HG02798 (cell line): ENCODE data around the gene OR52W1.

Source experiments
- ATAC-seq: cut with Tn5 transposase; IDR thresholded peaks from one replicate; pipeline ENCODE4 v1.9.1; 2021; ENCODE audit warnings: mild to moderate bottlenecking; ENCODE audit not compliant: unreplicated experiment, poor library complexity

Gene OR52W1, protein sequence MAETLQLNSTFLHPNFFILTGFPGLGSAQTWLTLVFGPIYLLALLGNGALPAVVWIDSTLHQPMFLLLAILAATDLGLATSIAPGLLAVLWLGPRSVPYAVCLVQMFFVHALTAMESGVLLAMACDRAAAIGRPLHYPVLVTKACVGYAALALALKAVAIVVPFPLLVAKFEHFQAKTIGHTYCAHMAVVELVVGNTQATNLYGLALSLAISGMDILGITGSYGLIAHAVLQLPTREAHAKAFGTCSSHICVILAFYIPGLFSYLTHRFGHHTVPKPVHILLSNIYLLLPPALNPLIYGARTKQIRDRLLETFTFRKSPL

DNA sequence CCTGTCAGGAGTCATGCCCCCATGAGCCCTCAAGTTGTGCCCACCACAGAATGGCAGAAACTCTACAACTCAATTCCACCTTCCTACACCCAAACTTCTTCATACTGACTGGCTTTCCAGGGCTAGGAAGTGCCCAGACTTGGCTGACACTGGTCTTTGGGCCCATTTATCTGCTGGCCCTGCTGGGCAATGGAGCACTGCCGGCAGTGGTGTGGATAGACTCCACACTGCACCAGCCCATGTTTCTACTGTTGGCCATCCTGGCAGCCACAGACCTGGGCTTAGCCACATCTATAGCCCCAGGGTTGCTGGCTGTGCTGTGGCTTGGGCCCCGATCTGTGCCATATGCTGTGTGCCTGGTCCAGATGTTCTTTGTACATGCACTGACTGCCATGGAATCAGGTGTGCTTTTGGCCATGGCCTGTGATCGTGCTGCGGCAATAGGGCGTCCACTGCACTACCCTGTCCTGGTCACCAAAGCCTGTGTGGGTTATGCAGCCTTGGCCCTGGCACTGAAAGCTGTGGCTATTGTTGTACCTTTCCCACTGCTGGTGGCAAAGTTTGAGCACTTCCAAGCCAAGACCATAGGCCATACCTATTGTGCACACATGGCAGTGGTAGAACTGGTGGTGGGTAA, at the start of gene OR52W1:
OR52W1 (plus strand) TSS at position 51 of the 637 bp plus-strand sequence; CDS start at position 51, 0 bp downstream.
- ATAC-seq: no peak

DNA sequence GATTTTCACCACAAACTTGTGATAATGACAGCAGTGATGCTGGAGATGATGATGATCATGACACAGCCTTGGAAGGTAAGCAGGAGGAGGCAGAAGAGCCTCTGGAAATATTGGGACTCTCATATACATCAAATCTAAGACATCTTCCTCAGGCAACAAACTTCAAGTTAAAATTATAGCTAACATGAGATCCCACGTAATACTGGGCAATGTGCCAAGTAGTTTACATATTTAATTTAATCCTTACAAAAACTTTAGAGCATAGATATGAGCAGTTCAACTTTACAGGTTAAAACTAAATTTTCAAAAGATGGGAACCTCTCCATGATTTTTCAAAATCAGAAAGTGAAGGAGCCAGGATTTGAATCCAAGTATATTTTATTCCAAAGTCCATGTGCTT, 47.9 kb upstream of the OR52W1 start:
- no peak for ATAC-seq

DNA sequence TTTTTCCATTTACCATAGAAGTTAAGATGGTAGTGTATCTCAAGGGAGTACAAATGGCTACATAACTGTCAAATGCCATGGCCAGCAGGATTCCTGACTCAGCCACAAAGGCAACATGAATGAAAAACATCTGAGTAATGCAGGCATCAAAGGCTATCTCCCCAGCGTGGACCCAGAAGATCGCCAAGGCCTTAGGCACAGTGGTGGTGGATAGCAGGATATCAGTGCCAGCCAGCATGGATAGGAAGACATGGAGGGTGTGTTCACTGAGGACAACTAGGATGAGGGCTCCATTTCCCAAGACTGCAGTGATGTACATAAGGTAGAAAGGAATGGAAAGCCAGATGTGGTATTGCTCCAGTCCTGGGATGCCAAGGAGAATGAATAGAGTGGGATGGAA, 46.9 kb upstream of the OR52W1 start:
- no peak for ATAC-seq

DNA sequence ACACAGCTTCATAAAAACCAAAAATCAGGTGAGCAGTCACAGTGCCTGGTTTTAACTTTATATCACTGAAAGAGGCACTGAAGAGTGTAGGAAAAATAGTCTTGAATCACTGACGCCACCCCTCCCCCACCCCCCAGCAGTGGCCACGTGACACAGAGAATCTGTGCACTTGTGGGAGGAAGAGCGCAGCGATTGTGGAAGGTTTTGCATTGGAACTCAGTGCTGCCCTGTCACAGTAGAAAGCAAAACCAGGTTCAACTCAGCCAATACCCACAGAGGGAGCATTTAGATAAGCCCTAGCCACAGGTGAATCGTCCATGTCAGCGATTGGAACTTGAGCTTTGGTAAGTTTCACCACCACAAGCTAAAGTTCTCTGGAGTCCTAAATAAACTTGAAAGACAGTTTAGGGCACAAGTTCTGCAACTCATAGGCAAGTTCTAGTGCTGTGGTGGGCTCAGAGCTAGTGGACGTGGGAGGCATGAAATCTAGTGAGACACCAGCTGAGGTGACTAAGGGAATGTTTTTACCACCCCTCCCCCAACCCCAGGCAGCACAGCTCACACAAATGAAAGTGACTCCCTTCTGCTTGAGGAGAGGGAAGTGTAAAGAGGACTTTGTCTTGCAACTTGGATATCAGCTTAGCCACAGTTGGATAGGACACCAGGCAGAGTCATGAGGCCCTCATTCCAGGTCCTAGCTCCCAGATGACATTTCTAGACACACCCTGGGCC, 42.2 kb upstream of the OR52W1 start:
- ATAC-seq: no peak

DNA sequence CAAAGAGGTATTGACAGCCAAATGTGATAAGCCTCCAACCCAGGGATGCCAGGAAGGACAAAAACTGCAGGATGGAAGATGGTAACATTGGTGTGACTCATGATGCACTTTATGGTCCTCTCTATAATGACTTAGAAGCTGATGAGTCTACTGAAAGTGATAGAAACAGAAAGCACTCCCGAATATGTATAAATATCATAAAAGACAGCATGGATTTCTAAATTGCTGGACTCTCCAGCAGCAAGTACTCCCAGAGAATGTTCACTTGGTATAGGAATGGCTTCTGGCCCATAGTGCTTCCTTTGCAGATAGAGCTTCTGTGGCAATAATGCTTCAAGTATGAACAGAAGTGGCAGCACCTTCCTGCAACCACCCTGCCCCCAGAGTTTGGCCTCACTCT, 28.8 kb upstream of the OR52W1 start, which contains the start of gene OR52B2:
OR52B2 (minus strand) TSS at position 101 of the 400 bp plus-strand sequence; CDS start at position 101, 0 bp downstream.
- ATAC-seq: no peak

DNA sequence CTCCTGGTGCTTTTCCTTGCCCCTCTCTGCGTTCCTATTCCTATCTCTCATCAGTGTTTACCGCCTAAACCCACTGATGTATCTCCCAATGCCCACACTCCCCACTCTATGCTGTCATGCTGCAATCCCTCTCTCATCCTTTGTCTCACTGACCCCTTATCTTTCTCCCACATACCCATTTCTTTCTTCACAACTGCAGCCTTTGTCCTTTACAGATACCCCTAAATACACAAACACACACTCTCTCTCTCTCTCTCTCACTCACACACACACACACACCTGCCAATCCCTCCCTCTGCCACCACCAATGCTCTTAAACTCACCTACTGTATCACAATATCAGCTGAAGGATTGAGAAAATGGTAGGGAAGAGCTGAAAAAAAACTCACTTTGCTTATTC, 23.6 kb upstream of the OR52W1 start:
- ATAC-seq: no peak

DNA sequence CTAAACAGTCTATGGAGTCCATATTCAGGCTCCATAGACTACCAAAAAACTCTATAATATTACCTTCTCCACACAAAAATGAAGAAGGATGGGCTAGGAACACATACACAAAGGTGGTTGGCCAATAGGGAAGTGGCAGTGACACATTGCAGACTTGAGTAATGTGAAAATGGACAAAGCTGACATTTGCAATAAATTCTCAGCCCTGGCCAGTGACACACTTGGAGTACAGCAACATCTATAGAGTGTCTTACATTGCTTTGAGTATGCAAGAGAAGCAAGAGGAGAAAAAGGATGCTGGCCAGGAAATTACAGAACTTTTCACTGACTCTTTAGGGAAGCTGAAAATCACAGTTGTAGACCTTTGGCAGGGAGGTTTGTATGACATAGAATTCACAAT, 7.3 kb upstream of the OR52W1 start:
- ATAC-seq: no peak

DNA sequence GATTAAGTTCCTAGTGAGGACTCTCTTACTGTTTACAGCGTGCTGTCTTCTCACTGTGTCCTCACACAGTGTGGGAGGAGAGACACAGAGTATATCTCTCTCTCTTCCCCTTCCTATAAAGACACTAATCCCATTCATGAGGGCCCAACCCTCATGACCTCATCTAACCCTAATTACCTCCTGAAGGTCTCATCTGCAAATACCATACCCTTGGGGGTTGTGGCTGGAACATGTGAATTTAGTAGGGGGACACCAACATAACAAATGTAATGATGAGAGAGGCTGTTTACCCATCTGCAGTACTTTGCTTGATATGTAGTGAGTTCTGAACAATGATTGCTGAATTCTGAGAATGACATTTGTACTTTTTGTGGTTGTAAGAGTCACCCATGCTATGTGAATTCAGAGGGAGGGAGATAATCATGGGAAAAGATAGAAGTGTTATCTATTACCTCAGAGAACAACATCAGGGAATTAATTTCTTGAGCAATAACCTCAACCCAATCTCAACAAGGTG, 4.9 kb upstream of the OR52W1 start:
- ATAC-seq: no peak

DNA sequence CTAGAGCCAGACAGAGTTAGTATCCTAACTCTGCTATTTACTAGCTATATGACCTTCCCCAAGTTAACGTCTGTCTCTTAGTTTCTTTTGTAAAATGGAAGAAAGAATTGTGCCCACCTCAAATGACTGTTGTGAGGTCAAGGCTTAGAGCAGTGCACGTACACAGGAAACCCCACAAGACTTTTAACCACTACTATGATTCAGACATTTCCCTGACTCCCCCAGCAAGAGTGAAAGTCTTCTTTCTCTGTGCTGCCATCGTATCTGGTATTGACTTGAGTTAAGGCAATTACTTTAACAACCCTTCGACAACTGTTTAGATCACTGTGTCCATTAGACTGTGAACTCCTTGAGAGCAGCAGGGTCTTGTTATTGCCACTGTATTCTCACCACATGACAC, 2.6 kb upstream of the OR52W1 start:
- ATAC-seq: no peak

DNA sequence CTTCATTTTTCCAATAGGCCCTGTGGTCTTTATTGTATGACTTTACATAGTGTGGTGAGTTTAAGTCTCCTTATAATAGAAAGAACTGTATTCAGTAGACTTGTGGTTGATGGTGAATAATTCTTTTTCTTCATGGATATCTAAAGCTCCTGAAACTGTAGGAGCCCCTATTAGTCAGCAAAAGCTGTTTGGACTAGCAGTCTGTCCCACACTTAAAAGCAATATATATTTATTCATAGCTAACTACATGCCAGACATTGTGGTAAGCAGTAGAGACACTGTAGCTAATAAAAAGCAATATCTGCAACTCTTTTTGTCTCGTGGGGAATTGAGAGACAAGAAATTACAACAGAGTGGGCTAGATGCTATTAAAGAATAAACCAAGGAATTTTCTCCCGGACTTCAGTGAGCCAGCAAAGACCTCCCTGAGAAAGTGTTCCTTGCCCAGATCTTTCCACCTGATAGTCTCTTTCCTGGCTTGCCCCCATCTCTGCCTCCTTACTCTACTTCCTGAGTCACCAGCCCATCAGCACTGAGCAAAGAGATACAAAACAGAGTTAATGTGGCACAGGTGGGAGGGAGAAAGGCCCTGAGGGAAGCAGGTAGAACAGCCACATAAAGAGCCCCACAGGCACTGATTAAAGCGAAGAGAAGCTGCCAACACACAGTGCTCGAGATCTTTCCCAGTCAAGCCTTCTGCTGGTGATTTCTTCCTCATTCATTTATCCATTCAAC, 1.4 kb upstream of the OR52W1 start:
- ATAC-seq: no peak

DNA sequence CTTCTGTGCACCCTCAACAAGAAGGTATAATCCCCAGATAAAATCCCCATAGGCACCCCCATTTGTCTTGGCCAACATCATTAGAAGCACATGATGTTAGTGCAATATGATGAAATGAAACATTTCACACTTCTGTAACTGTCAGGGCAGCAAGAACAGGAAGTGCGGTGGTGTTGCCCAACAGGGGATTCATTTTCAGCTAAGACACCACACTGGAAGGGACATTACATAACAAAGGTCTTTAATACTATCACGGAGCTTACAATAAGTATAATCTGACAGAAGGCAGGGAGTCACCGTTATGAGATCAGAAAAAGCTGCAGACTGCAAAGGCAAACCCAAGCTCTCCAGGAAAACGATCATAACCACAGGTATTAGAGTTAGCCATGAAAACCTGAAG, 2.0 kb downstream of the OR52W1 start:
- ATAC-seq: no peak

DNA sequence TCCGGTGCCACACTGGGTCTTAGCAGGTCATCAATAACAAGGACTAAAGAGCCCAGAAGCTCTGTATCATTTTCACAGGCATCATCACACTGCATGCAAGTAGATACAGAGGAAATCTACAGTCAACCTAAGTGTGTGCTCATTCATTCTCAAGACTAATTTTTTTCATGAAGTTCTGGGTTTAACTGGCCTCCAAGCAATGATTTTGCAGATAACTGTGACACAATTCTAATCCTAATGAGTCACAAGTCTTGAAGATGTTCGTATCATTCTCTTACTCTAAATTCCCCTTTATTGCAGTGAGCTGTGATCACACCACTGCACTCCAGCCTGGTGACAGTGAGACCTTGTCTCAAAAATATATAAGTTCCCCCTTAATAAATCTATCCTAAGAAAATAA, 2.5 kb downstream of the OR52W1 start:
- ATAC-seq: no peak

DNA sequence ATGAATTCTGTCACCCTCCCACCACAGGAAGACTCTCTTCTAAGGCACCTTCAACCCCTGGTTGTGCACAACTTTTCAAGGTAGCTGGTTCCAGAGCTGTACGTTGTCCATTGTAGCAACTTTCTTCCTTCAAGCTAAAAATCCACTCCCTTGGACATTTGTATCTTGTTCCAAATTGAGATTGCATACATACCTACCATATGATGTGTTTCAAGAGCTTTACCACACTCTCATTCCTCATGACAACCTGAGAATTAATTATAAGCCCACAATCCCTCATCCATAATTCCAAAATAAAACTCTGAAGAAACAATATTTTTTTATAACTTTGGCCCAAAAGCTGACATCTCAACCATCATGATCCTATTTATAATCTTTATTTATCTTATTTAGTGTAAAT, 3.0 kb downstream of the OR52W1 start:
- no peak for ATAC-seq

DNA sequence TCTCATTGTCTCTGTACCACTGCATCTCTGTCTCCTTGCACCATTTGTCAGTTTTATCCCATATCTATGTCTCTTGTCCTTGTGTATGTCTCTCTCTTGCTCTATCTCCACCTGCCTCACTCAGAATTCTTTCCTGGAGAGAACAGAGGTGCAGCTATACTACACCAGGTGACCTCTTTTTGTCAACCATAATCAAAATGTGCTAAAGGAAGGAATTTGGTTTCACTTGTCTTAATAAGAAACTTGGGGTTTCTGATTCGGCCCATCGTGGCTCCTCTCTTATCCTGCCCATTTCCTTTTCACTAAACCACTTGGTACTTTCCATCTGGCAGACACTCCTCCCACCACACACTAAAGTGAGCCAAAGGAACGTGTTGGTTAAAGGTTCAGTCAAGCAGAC, 4.3 kb downstream of the OR52W1 start:
- peak; percentile 75 for ATAC-seq

DNA sequence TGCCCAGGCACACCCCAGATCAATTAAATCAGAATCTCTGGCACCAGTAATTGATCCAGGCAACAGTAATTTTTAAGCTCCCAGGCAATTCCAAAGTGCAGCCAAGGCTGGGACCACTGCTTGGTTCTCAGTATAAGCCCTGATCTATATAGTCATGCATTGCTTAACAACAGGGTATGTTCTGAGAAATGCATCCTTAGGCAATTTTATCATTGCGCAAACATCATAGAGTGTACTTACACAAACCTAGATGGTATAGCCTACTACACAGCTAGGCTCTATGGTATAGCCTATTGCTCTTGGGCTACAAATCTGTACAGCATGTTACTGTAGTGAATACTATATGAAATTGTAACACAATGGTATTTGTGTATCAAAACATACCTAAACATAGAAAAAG, 5.7 kb downstream of the OR52W1 start:
- ATAC-seq: no peak

DNA sequence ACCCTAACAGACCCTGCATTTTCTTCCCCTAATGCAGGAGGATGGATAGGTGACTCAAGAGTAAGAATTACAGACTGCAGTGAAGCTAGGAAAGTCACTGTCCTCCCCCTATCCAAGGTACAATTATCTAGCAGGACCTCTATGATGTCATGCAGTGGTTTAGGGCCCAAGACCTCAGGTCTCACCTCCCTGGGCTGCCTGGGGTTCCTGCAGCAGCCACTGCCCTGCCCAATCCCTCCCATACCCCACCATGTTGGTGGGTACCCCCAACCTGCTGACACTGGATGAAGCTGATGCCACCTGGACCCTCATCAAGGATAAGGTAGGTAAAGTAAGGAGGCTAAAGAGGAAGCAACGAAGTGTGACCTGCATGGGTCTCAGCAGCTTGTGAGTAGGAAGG, 6.3 kb downstream of the OR52W1 start, which contains the start of gene C11orf42:
C11orf42 (plus strand) TSS at position 192 of the 400 bp plus-strand sequence; CDS start at position 251, 59 bp downstream.
- no peak for ATAC-seq

DNA sequence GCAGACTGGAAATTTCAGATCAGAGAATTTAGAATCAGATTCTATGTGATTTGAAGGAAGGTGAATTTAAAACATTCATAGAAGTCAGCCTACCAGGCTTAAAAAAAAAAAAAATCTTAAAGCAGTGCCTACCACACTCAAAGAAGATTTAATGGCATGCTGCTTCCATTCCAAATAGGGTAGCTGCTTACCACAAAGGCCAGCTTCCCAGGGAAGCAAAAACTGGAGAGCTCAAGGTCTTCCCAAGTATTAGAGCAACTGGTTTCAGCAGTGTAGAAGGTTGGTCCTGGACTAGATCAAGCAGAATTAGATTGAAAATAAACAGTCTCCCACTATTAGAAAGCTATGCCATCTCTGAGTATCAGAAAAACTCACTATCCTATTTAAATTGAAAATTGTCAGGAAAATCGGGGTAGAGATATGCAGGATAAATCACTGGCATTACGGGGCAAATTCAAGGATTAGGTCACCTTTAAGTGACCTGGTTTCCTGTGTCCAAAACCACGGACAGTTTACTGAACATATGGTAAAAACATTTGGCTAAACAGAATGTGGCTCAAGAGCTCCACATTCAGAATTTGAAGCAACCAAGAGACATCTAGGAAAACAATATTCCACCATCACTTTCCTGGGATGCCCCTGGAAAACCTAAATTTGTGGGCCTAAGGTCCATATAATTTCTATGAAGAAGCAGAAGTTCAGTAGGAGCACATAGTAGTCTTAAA, 7.6 kb downstream of the OR52W1 start:
- no peak for ATAC-seq

DNA sequence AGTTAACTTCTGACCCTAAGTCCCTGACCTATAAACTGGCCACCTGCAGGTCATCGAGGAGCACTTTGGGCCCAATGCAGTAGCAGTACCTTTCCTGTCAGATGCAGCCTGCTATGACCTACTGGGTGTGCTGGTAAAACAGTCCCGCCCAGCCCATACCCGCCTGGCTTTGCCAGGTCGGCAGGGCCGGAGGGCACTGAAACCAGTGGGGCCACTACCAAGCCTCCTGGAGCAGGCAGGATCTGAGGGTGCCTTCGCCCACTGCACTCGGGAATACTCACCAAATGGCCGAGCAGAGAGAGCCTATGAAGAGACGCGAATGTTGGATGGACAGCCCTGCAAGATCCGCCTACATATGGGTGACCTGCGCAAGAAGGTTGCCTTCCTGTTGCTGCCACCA, 10.8 kb downstream of the OR52W1 start:
- no peak for ATAC-seq

DNA sequence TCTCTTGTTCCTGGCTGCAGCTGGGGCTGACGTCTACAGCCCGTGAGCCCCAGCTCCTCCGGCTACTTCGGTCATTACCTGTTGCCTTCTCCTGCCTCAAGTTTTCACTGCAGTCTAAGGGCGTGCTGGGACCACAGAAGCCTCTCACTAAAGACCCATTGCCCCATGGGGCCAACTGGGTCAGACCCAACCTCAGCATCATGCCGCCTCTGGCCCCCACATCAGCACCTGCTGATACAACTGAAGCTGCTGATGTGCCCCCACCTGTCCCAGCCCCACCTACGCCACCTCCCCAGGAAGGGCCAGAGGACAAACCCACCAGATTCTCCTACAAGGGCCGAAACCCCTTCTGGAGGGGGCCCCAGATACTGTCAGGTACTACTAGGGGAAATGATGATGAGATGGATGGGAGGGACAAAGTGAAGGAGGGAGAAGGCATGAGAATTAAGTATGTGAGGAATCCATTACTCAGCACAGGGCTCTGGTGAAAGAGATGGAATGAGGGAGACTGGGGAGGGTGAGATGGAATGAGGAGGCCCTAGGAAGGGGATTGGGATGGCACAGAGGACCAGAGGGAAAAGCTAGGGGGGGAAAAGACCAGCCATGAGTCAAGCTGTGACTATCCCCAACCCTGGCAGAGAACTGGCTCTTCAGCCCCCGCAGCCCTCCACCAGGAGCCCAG, 11.4 kb downstream of the OR52W1 start:
- ATAC-seq: no peak
